Smooth muscle cell (in vitro differentiated cells): Measurements from ENCODE around the gene ADARB1. TPM values are rescaled to one million over a fixed set of nuclear protein-coding genes. Genes with fewer than 3 reads are reported as not detected.

ENCODE experiments used
- DNase-seq: peaks from one replicate; lab custom pipeline; 2025; ENCODE audit not compliant: unreplicated experiment; lab: John Stamatoyannopoulos, UW
- H2AFZ ChIP-seq: fragments of 200-600 bp; sonication (generic); 2 replicates; pipeline ENCODE4 v1.6.0; 2016; ENCODE audit warnings: antibody characterized with exemption, low read depth, mild to moderate bottlenecking
- H3F3A ChIP-seq: fragments of 200-600 bp; sonication (generic); 2 replicates; pipeline ENCODE4 v1.6.0; 2017; ENCODE audit warnings: antibody characterized with exemption, low read depth
- H3K27ac ChIP-seq: fragments of 200-600 bp; sonication (generic); 2 replicates; pipeline ENCODE4 v1.5.1; 2016; ENCODE audit warnings: low read depth, mild to moderate bottlenecking
- H3K27me3 ChIP-seq: fragments of 200-600 bp; sonication (generic); 2 replicates; pipeline ENCODE4 v1.6.1; 2016; ENCODE audit warnings: low read depth, mild to moderate bottlenecking
- H3K36me3 ChIP-seq: fragments of 200-600 bp; sonication (generic); 2 replicates; pipeline ENCODE4 v1.5.1; 2016; ENCODE audit warnings: low read depth
- H3K4me1 ChIP-seq: fragments of 200-600 bp; sonication (generic); 2 replicates; pipeline ENCODE4 v1.5.1; 2016; ENCODE audit warnings: low read depth
- H3K4me2 ChIP-seq: fragments of 200-600 bp; sonication (generic); 2 replicates; pipeline ENCODE4 v1.6.0; 2016; ENCODE audit warnings: mild to moderate bottlenecking
- H3K4me3 ChIP-seq: fragments of 200-600 bp; sonication (generic); 2 replicates; pipeline ENCODE4 v1.5.1; 2016; ENCODE audit warnings: mild to moderate bottlenecking
- H3K79me2 ChIP-seq: fragments of 200-600 bp; sonication (generic); 2 replicates; pipeline ENCODE4 v1.6.0; 2016; ENCODE audit warnings: low read depth, mild to moderate bottlenecking
- H3K9ac ChIP-seq: fragments of 200-600 bp; sonication (generic); 2 replicates; pipeline ENCODE4 v1.6.0; 2016; ENCODE audit warnings: low read depth
- H3K9me3 ChIP-seq: fragments of 200-600 bp; sonication (generic); replicated peaks from 2 replicates; pipeline ENCODE4 v1.5.1; 2016; ENCODE audit warnings: low read depth
- H4K20me1 ChIP-seq: fragments of 200-600 bp; sonication (generic); 2 replicates; pipeline ENCODE4 v1.6.0; 2016; ENCODE audit warnings: low read depth
- WGBS: methylation state at CpG from one replicate; pipeline ENCODE4 v1.1.7; 2016; ENCODE audit warnings: low lambda C conversion rate; 5-methylcytosine and 5-hydroxymethylcytosine counted together
- polyA plus RNA-seq: library from polyadenylated mRNA; unstranded; fragments of >200 nt; fragmentation: Nextera tagmentation; extraction: Ambion mirVana; gene quantifications from 2 replicates; pipeline ENCODE4 v1.2.1, GENCODE V29; 2016
- total RNA-seq: library from RNA; depleted of rRNA; stranded (reverse); fragments of >200 nt; gene quantifications from 2 replicates; pipeline ENCODE4 v1.2.3, GENCODE V29; 2014
- TF ChIP-seq, protein P1 (sequence below): fragments of 200-600 bp; sonication (generic); IDR thresholded peaks from 2 replicates; pipeline ENCODE4 v1.5.1; 2017; ENCODE audit warnings: borderline replicate concordance, mild to moderate bottlenecking, antibody characterized with exemption; ENCODE audit not compliant: insufficient read depth, poor library complexity, severe bottlenecking

Gene ADARB1
- total and polyA plus RNA-seq, 2 experiments from 2014 or later: 25.6 to 28.9 TPM

DNA sequence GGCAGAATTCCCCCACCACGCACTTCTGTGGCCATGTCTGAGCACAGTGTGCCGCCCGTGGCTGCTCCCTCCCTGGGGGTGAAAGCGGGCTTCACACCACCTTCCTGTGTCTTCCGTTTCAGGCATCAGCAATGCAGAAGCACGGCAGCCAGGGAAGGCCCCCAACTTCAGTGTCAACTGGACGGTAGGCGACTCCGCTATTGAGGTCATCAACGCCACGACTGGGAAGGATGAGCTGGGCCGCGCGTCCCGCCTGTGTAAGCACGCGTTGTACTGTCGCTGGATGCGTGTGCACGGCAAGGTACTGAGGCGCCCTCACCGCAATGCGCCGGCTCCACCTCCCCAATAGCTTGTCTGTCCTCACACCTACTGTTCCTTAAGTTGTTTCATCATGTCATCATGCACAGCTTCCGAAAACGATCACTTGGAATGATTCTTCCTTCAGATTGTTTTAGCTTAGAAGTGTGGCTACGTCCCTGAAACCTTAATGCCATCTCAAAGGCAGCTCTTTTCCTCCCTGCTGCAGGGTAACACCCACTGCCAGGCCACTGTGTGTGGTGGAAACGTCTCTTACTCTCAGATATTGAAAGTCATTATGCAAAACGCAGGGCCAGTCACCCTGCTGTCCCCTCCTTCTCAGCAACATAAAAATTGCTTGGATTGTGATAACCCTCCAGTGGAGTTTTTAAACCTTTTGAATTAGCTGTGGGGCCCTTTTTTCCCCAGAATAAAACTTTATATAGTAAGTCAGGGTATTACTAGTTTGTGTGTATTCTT lies 146.5 kb downstream of the ADARB1 start:
- Histone ChIP-seq H3K4me2 (no peak overlapping the region), H3K79me2 (no peaks in the 10 kb centered on the region), H3K4me1 (no peaks in the 10 kb centered on the region), H3F3A (peaks cover 13% of the 10 kb centered on the region), H4K20me1 (peaks cover 7% of the 10 kb centered on the region), H3K4me3 (no peak overlapping the region), H3K27me3 (no peaks in the 10 kb centered on the region), H2AFZ (no peak overlapping the region), H3K9ac (no peak overlapping the region), H3K36me3 (peaks cover 11% of the 10 kb centered on the region), H3K9me3 (peaks cover 10% of the 10 kb centered on the region), H3K27ac (no peak overlapping the region)
- DNase-seq: no peak
- TF ChIP-seq, protein P1, sequence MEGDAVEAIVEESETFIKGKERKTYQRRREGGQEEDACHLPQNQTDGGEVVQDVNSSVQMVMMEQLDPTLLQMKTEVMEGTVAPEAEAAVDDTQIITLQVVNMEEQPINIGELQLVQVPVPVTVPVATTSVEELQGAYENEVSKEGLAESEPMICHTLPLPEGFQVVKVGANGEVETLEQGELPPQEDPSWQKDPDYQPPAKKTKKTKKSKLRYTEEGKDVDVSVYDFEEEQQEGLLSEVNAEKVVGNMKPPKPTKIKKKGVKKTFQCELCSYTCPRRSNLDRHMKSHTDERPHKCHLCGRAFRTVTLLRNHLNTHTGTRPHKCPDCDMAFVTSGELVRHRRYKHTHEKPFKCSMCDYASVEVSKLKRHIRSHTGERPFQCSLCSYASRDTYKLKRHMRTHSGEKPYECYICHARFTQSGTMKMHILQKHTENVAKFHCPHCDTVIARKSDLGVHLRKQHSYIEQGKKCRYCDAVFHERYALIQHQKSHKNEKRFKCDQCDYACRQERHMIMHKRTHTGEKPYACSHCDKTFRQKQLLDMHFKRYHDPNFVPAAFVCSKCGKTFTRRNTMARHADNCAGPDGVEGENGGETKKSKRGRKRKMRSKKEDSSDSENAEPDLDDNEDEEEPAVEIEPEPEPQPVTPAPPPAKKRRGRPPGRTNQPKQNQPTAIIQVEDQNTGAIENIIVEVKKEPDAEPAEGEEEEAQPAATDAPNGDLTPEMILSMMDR: no peak
- 97% methylated on average over 29 of the region's 29 CpGs for WGBS

DNA sequence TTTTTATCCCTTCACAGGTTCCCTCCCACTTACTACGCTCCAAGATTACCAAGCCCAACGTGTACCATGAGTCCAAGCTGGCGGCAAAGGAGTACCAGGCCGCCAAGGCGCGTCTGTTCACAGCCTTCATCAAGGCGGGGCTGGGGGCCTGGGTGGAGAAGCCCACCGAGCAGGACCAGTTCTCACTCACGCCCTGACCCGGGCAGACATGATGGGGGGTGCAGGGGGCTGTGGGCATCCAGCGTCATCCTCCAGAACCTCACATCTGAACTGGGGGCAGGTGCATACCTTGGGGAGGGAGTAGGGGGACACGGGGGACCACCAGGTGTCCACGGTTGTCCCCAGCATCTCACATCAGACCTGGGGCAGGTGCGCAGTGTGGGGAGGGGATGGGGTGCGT lies 147.6 kb downstream of the ADARB1 start:
- TF ChIP-seq, protein P1: no peak
- DNase-seq: no peak
- Histone ChIP-seq H3K4me2 (no peak overlapping the region), H3K27me3 (no peaks in the 10 kb centered on the region), H3K79me2 (no peaks in the 10 kb centered on the region), H3F3A (peaks cover 22% of the 10 kb centered on the region), H2AFZ (no peak overlapping the region), H3K4me3 (no peak overlapping the region), H3K27ac (no peak overlapping the region), H4K20me1 (peaks cover 7% of the 10 kb centered on the region), H3K9ac (no peak overlapping the region), H3K4me1 (peaks cover 3% of the 10 kb centered on the region), H3K9me3 (no peaks in the 10 kb centered on the region), H3K36me3 (peaks cover 3% of the 10 kb centered on the region)
- WGBS: 97% methylated on average over 14 of the region's 15 CpGs

DNA sequence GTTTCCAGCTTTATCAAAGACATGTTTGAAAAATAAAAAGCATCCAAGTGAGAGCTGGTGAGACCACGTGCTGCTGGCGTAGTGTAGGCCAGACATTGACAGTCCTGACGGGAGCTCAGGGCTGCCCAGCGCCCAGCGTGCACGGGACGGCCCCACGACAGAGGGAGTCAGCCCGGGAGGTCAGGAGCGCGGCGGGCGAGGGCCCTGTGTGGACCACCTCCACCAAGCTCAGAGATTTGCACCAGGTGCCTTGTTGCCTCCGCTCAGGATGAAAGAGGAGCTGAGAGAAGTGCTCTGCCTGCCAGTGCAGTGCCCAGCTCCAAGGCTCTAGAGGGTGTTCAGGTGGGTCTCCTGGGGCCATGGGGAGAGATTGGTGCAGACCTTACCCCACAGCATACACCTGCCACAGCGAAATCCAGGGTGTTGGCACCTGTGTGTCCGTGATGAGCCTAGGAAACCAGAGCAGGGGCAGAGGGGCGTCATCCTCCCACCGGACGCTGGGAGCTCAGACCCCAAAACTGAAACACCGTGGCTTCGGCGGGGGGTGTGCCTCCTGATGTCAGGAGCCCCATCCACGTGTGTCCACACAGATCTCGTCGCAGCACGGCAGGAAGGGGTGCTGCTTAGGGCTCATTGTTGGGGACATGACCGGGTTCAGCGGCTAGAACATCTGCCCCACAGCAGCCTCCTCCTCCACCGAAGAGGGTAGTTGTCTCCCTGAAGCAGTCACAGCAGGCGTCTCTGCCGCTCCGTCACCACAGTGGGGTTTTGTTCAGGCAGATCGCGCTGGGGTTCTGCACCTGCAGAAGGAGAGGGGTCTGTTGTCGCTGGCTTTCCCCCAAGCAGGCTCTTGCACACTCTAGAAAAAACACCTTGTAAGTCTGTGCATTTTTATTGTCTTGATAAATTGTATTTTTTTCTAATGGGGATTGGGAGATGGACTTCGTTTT lies 149.1 kb downstream of the ADARB1 start:
- 96% methylated on average over 36 of the region's 36 CpGs for WGBS
- H3K9me3 ChIP-seq: no peaks in the 10 kb centered on the region
- TF ChIP-seq, protein P1: no peak
- no peak overlapping the region for H2AFZ ChIP-seq
- H3K4me3 ChIP-seq: no peak overlapping the region
- no peak overlapping the region for H3K27ac ChIP-seq
- no peaks in the 10 kb centered on the region for H3K27me3 ChIP-seq
- H3K4me1 ChIP-seq: peaks cover 3% of the 10 kb centered on the region
- H3K4me2 ChIP-seq: no peak overlapping the region
- H3K36me3 ChIP-seq: no peaks in the 10 kb centered on the region
- H3K79me2 ChIP-seq: no peaks in the 10 kb centered on the region
- H3K9ac ChIP-seq: no peak overlapping the region
- H3F3A ChIP-seq: peaks cover 33% of the 10 kb centered on the region
- no peak for DNase-seq
- H4K20me1 ChIP-seq: peaks cover 10% of the 10 kb centered on the region
